ENCODE data around the gene TXNDC17.
"Not testable (repeated sequence)": the region's sequence is repeated elsewhere in the genome, so short reads cannot be mapped to it uniquely, and the experiment has no call there.

Gene TXNDC17

DNA sequence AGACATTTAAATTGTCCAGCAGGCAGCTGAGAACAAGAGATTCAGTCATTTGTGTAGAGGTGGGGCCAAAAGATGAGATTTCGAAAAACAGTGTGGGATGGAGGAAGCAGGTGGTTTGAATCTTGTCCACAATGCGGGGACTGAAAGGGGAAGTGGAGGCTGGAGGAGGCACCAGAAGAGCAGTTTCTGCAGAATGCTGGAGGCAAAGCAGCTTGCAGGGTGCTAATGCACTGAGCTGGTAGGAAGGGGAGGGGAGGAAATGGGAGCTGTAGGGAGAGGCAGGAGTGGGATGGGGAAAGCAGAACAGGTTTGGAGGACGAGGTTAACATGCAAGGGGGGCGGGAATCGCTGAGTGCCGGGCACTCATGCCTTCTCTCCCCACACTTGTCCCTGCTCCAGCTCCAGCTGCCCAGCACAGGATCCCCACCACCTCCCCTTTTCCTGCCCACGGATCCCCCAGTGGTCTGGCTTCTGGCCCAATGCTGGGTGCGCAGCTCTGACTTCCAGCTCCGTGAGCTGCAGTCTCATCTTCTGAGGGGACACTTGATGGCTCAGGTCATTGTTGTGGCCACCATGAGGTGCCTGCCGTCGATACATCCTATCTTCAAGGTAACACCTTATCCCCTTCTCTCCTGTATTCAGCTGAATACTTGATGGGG lies 20.1 kb downstream of the TXNDC17 start:
- no peak for DNase-seq (ENCODE audit: low read depth)

DNA sequence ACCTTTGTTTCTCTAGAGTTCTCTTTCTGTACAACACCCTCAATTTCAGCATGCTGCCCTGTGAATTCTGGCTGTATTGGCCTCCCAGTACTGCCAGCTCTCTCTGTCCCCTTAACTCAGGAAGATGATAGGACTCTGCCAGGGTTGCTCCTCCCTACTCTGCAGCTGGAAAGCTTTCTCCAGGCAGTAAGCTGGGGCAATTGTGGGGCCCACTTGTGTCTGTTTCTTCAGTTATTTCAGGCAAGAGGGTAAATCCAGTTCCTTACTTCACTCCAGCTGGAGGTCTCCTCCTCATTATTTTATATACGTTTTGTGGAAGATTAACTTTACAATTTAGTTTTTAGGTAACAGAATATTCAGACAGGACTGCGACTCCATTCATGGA lies 20.6 kb downstream of the TXNDC17 start:
- DNase-seq (ENCODE audit: low read depth) = no peak

DNA sequence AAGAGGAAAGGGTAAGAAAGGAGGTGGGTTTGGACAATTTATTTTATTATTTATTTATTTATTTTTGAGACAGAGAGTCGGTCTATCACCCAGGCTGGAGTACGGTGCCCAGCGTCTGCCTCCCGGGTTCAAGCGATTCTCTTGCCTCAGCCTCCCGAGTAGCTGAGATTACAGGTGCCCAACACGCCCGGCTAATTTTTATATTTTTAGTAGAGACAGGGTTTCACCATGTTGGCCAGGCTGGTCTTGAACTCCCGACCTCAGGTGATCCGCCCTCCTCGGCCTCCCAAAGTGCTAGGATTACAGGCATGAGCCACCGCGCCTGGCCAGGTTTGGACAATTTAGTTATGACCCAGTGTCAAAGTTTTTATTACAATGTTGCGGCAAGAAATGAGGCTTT lies 22.3 kb downstream of the TXNDC17 start:
- DNase-seq (ENCODE audit: low read depth) = not testable (repeated sequence)

DNA sequence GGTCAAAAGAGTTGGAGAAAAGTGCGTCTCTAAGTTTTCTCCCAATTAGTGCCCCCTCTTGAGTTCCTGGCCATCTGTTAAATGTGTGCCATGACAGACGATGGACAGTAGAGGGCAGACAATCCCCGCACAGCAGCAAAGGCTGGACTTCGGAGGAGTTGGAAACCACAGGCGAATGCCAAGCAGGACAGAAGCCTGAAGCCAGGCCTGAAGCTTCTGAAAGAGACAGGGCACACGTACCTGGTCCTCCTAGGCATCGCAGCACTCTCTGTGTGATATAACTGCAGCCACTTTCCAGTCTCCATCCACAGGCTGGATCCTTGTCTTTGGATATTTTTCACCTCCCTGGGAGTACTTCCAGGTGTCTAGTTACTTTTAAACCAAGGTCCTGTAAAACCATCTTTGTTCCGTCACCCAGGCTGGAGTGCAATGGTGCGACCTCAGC lies 25.2 kb downstream of the TXNDC17 start:
- peak; percentile 82 for DNase-seq (ENCODE audit: low read depth)

DNA sequence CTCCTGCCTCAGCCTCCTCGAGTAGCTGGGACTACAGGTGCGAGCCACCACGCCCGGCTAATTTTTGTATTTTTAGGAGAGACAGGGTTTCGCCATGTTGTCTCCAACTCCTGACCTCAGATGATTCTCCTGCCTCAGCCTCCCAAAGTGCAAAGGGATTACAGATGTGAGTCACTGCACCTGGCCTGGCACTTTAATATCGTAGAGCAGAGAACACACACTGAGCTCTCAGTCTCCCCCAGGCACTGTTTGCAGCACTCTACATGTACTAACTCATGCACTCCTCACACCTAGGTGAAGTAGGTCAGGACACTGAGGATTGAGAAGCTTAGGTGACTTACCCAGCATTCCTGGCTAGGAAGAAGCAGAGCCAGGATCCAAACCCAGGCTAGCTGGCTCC lies 25.7 kb downstream of the TXNDC17 start:
- no peak for DNase-seq (ENCODE audit: low read depth)

DNA sequence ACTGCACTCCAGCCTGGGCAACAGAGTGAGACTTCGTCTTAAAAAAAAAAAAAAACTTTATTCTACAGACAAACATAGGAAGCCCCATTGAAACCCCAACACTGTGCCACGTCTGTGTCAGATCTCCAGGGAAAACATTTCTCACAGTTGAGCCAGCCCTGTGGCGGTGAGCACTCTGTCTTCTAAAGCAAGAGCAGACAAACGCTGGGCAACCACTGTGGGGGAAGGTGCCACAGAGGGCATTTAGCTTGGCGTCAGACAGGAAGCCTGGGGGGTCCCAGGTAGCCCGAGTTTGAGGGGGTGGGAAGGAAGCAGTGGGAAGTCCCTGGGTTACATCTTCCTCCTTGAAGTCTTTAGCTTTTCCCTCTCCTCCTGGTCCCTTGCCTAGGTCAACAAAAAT lies 26.7 kb downstream of the TXNDC17 start:
- DNase-seq (ENCODE audit: low read depth) = no peak

DNA sequence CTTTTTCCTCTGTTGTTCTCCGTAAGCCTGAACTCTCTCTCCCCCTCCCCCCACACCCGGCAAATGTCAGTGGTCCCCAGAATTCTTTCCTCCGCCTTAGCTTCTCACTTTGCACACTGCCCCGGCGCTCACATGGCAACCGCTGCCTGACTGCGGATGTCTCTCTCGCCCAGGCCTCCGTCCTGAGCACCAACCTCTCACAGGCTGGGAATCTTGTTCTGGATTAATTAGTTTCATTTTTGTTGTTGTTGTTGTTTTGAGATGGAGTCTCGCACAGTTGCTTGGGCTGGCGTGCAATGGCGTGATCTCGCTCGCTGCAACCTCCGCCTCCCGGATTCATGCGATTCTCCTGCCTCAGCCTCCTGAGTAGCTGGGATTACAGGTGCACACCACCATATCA lies 27.4 kb downstream of the TXNDC17 start:
- no peak for DNase-seq (ENCODE audit: low read depth)

DNA sequence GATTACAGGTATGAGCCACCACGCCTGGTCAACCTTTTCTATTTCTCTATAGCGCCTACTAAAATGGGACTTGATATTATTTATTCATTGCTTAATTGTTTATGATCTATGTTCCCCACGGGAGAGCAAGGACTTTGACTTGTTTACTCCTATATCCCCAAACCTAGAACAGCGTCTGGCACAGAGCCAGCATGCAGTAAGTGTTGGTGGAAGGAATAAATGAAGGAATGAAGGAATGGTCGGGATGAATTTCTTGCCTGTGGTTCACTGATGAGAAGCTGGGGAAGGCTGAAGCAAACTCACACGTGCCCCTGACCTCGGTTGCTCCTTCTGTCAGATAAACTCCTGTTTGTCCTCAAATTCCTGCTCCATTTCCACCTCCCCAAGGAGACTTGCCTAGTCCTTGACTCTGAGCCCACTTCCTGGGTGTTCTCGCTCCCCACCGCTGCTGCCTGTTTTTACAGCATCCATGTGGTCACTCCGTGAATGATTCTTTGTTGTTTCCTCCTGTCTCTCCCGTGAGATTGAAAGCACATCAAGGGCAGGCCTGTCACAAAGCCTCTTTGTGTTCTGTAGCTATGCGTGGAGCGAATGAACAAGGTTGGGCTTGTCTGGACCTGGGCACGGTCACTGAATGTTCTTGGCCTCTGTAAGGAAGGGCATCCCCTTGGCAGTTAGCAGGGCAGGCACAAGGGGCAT lies 28.0 kb downstream of the TXNDC17 start:
- no peak for DNase-seq (ENCODE audit: low read depth)

DNA sequence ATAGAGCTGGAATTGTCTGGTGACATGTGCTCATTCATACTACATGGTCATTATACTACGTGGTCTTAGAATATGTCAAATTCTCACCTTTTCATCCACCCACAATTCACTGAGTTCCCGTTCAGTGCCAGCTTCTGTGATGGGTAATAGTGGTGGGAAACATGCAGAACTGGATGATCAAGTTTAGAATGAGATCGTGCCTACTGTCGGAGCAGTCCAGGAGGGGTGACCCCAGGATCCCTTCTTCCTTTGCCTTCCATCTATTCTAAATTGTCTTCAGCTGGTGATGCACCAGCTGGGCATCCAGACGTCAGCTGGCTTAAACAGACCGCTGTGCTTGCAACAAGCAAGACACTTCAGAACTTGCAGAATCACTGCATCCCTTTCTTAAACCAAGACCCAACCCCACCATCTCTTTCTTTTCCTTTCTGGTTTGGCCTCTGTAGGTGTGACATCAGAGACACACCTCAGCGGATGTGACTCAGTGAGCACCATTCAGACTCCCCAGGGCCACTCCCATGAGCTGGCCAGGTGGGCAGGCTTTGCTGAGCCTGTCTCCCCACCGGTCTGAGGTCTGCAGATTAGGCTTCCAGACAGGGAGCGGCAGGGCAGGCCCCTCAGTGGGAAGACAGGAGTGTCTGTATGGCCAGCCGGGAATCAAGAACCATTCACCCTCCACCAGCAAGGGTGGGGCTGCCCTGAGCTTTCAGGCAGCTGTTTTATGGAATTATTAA lies 28.8 kb downstream of the TXNDC17 start:
- no peak for DNase-seq (ENCODE audit: low read depth)

DNA sequence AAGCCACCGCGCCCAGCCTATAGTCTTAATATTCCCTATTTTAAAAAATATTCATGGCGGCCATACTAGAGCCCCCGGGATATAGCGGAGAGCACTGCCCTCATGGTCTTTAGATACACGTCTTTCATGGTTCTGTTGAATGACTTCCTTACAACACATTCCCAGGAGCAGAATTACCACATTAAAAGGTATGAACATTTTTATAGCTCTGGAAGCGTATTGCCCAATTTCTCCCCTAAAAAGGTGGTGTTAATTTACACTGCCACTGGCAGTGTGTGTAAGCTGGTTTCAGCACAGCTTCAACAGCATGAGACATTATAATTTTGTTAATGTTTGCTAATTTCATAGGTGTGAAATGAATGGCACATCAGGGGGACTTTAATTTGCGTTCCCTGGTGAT lies 29.7 kb downstream of the TXNDC17 start:
- DNase-seq (ENCODE audit: low read depth) = no peak

DNA sequence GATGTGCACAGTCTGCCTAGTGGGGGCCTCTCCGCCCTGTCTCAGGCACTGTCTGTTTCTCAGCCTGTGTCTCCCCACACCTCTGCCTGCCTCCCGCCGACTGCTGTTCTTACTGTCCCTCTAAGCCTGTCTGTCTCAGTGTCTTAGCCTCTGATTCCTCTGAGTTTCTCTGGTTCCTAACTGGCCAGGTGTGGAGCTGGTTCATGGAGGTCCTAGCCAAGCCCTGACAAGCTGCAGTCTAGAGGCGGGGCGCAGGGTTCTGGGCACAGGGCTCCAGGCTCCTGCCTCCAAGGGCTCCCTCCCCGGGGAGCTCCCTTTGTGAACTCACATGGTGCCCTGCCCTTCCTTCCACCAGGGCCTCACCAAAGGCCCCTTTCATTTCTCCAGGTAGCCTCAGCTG lies 30.1 kb downstream of the TXNDC17 start:
- DNase-seq (ENCODE audit: low read depth) = no peak

DNA sequence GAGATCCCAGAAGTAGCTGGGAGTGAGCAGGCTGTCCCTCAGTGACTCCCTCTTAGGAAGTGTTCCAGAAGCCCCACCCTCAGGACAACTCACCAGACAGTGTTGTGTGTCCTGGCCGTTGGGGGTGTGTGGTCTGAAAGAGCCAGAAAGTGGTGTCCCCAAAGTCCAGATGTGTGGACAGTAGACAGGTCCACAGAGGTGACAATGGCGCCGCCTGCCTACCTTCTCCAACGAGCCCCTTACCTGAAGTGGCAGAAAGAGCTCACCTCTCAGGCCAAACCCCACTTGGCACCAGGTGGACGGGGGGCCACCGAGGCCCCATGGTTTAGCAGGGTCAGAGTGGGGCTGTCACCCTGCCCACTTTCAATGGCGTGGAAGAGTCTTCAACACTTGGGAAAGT lies 30.6 kb downstream of the TXNDC17 start:
- DNase-seq (ENCODE audit: low read depth) = no peak

DNA sequence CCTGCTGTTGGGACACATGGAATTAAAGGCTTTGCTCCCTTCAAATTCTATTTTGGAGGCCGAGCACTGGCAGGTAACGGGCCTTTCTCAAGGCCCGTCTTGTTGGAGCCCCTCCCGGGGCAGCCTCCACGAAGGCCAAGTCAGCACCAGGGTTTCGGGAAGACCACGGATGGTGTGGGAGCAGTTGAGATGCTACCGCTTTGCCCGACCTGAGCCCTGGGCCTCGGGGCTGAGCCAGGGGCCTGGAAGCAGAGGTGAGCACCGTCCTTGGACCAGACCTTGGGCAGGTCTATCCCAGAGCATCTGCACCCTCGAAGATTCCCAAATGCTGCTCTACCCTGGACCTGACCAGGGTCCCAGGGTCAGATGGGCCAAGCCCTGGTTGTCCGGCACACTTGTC lies 33.7 kb downstream of the TXNDC17 start:
- no peak for DNase-seq (ENCODE audit: low read depth)

DNA sequence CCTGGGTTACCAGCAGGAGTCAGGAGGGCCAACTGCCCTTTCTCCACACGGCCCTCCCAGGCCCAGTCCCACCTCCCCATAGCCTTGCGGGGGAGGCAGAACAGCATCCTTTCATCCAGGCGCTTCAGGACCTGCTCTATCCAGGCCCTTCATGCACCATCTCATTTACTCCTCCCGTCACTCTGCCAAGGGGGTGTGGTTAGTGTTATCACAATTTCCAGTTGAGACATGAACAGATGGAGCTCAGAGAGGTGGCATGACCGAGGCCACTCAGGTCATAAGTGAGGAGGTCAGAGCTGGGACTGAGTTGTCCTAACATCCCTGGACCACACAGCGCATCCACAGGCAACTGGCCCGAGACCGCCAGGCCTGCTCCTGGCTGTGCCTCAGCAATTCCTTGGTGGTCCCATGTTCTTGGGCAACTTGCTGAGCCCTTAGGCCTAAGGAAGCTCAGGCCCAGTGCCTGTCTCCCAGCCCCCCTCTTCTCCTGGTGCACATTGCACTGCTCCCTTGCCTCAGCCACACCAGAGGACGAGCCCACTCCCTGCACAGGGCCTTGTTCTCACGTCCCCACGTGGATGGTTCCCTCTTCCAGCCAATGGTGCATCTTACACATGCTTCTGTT lies 34.5 kb downstream of the TXNDC17 start:
- DNase-seq (ENCODE audit: low read depth) = no peak

DNA sequence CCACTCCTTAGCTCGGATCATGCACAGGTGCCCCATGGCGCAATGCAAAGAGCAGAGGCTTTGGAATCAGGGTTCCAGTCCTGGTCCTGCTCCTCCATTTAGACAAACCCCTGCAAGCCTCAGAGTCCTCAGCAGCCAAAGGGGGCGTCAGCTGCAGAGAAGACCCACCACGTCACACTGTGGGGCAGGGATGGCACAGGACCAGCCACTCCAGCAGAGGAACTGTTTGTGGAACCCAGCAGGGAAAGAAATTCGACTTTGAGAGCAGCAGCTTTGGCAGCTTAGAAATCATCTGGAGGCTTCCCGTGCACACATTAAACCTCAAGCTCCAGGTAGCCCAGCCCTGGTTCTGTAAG lies 35.9 kb downstream of the TXNDC17 start:
- no peak for DNase-seq (ENCODE audit: low read depth)

DNA sequence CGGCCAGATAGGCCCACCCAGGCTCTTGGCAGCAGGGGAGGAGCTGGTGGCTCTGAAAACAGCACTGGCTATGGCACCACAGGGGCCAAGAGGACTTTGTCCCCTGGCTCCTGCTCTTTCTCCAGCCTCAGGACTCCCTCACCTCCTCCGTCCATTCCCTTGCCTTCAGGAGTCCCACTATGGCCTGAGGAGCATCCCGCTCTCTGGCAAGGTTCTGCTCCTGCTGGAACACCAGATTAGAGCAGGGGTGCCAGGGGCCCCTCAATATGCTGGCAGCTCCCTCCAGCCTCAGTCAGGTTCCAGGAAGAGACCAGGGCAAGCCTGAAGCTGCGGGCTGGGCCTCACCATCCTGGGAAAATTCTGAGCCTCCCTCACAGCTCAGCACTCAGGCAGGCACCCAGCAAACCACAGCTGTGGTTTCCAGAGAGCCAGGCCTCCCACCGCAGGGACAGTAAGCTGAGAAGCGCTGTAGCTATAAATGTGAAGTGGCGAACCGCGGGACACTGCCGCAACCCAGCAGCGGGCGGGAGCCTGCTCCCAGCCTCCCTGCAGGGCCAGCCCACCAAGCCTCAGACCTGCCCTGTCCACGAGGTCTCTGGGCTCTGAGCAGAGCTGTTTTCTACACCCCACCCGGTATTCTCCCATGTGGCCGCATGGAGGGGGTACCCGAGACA lies 36.4 kb downstream of the TXNDC17 start:
- DNase-seq (ENCODE audit: low read depth) = peak; percentile 67

DNA sequence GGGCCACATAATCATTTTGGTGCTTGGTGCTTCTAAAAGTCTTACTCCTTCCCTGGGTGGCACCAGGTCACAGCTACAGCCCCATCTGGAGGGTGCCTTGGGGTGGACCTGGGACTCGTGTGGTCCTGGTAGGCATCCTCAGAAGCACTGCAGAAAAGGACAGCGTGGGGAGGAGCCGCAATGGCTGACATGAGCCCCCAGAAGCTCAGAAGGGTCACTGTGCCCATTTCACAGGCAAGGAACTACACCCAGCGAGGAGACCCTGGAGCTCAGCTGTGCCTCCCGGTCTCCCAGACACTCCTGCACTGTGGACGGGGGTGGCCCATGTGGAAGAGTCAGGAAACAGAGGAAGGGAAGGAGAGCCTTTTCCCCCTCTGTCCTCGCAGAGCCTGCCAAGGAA lies 37.1 kb downstream of the TXNDC17 start:
- DNase-seq (ENCODE audit: low read depth) = no peak

DNA sequence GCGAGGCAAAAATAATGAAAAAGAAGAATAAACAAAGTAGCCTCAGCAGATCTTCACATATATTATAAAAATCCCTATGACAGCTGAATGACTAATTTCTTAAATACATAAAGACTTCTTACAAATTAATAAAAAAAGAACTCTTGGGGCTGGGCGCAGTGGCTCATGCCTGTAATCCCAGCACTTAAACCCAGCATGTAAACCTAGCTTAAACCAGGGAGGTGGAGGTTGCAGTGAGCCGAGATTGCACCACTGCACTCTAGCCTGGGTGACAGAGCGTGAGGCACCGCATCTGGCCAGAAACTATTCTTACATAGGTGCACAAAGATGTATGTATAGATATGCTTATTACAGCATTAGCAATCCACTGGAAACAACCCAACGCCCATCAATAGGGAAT lies 38.4 kb downstream of the TXNDC17 start:
- DNase-seq (ENCODE audit: low read depth) = no peak

DNA sequence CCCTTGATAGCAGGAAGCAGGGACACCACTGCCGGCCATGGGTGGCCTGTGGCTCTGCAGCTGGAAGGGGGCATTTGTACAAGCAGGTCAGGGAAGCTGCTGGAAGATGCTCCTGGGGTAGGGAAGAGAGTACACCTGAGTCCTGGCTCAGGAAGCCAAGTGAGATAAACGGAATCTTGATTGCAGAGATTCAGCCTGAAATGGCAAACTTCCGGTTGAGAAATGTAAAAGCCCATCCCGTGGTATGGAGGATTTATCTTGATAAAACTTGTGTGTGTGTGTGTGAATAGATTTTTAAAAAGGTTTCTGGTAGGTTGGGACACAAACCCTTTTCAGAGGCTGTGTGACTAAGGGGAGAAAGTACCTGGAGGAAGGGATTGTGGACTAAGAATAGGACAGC lies 40.3 kb downstream of the TXNDC17 start:
- DNase-seq (ENCODE audit: low read depth) = no peak

DNA sequence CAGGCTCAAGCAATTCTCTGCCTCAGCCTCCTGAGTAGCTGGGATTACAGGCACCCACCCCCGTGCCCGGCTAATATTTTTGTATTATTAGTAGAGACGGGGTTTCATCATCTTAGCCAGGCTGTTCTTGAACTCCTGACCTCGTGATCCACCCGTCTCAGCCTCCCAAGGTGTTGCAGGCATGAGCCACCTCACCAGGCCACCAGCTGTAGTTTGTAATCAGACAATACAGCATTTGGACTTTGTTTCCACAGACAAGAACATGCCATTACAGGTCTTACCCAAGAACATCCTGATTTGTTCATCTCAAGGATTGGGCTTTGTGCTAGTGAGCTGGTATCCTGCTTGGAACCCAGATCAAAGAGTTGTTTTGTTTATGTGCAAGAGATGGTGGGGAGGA lies 40.8 kb downstream of the TXNDC17 start:
- no peak for DNase-seq (ENCODE audit: low read depth)

DNA sequence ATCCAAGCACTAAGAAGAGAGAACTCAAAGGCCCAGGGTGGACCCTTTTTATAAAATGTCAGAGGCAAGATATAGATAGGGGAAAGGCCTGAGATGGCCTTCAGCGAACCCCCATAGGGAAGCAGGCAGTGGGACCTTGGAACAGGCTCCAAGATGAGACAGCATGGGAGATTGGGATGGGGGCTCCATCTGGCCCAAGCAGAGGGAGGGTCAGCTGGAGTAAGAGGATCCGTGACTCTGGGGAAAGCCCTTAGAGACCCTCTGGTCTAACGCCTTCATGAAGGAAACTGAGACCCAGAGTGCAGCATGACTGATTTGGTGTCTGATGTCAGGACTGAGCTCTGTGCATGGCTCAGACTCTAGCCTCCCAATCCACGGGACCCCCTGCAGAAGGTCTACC lies 41.5 kb downstream of the TXNDC17 start:
- no peak for DNase-seq (ENCODE audit: low read depth)

DNA sequence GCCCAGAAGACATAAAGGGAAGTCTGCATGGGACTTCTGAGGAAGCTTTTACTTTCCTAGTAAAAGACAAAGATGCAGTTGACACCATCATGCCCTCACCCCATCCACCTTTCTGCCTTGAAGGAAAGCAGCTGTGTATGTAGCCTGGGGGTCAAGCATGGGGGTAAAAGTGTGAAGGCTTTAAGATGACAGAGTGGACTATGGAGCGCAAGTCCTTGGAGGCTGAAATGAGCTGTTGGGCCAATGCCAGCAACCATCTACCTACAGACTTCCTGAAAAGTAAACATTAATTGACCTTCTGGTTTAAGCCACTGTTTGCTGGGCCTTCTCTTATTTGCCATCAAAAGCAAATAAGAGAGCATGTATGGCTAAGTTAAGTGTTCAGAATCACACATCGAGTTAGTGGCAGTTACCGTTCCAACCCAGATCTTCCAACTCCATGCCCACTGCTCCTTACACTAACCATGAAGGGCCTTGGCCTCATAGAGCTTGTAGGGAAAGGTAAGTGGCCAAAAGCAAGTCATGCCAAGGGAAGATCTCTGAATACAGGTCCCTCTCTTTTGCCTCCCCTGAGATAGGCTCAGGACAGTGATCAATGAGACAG lies 42.3 kb downstream of the TXNDC17 start:
- no peak for DNase-seq (ENCODE audit: low read depth)
